H1 (cell line): ENCODE results near the gene DTL. TPM values are rescaled to one million over a fixed set of nuclear protein-coding genes. Genes with fewer than 3 reads are reported as not detected.

Experiments
- SAP30 ChIP-seq: fragments of 300-600 bp; sonication (generic); IDR thresholded peaks from 2 replicates; pipeline ENCODE4 v1.7.1; 2012; ENCODE audit warnings: low read length, moderate library complexity, mild to moderate bottlenecking, inconsistent platforms; ENCODE audit not compliant: insufficient read depth, insufficient replicate concordance
- polyA plus RNA-seq, 7 experiments: library from polyadenylated mRNA; depleted of rRNA in 3 of 7; stranded (reverse) in 5 of 7; unstranded in 2 of 7; fragments of >200 nt in 5 of 7; fragments of 200-250 nt in 2 of 7; gene quantifications; 1 replicate in 5 of 7; 2 replicates in 1 of 7; 4 replicates in 1 of 7; pipeline versions ENCODE4 v1.2.1 to v1.2.3, GENCODE V29; 2011 to 2013; ENCODE audit warnings: missing spikeins in 2 of 7, mixed read lengths in 2 of 7
- total RNA-seq: library from RNA; stranded (reverse); fragmentation: NEBNext Ultra II Directional; extraction: Animal tissue kit (Norgen Biotek cat#: 25700); gene quantifications from 2 replicates; pipeline ENCODE4 v1.2.1, GENCODE V29; 2021

The DTL gene
- total and polyA plus RNA-seq, 2 of the 8 experiments (the other 6 are each of a cell fraction or from before 2014, with no cell fraction given): 36.0 to 46.9 TPM

- no peak for TF ChIP-seq SAP30
Measured at GRCh38 chr1:212135166-212135565, 99.6 kb downstream of the DTL start (continued).
